K562 (cell line): ENCODE results near the gene ZNF213. TPM values are rescaled to one million over a fixed set of nuclear protein-coding genes. Genes with fewer than 3 reads are reported as not detected.

Experiments used
- ATAC-seq: fragments of 200-7000 bp; cut with Tn5 transposase; 3 replicates; pipeline ENCODE4 v1.9.1; 2020; ENCODE audit warnings: moderate library complexity
- BruUV-seq: library from RNA; stranded (reverse); fragments of 400-500 nt; replicated peaks from 2 replicates; lab custom pipeline; 2021; lab: Mats Ljungman, UMichigan
- CTCF ChIA-PET: fragments of 300-600 bp; formaldehyde crosslinking; extraction: SDS; loops from one replicate; lab custom pipeline; 2021; ENCODE audit warnings: low intra/inter-chr PET ratio; lab: Yijun Ruan, JAX
- POLR2A ChIA-PET: fragments of 300-600, 350-650 bp; sonication (Branson Sonifier 250); formaldehyde crosslinking; extraction: SDS; loops from one replicate; lab custom pipeline; 2021; ENCODE audit warnings: antibody characterized with exemption, inconsistent platforms; lab: Yijun Ruan, JAX
- DNase-seq, 4 experiments: peaks; one replicate each; pipeline versions ENCODE4 v3.0.0 to v3.0.0-alpha.2; 2011 to 2018; ENCODE audit warnings: low spot score in 3 of 4, mixed read lengths in 3 of 4; ENCODE audit errors: extremely low read depth in 1 of 4
- FAIRE-seq: peaks from 2 replicates; lab custom pipeline; 2011; peaks lifted over from hg19 to GRCh38; lab: Jason Lieb, UNC
- H2AFZ ChIP-seq: 2 replicates; pipeline ENCODE4 v1.6.0; 2011; ENCODE audit warnings: low read depth, low read length, control low read depth, inconsistent platforms
- H3K27ac ChIP-seq: fragments of 200-600 bp; 3 replicates; pipeline ENCODE4 v1.8.0; 2011; ENCODE audit warnings: low read depth, mild to moderate bottlenecking, control low read depth, inconsistent platforms, low read length, moderate library complexity, mixed read lengths; ENCODE audit errors: extremely low read depth
- H3K27me3 ChIP-seq, 2 experiments: fragments of 300-600 bp in 1 of 2; 2 replicates in 1 of 2; 3 replicates in 1 of 2; pipeline versions ENCODE4 v1.6.0 to v1.8.0; 2011; ENCODE audit warnings: inconsistent platforms in 2 of 2, low read length in 2 of 2, mild to moderate bottlenecking in 1 of 2, mixed read lengths in 1 of 2, moderate library complexity in 1 of 2; ENCODE audit not compliant: control insufficient read depth in 2 of 2, insufficient read depth in 2 of 2
- H3K36me3 ChIP-seq: fragments of 300-600 bp; 3 replicates; pipeline ENCODE4 v1.8.0; 2011; ENCODE audit warnings: mild to moderate bottlenecking, low read length, inconsistent platforms; ENCODE audit not compliant: control insufficient read depth, insufficient read depth
- H3K4me1 ChIP-seq, 2 experiments: fragments of 200-600 bp in 1 of 2; replicated peaks in 1 of 2; 2 replicates in 1 of 2; 3 replicates in 1 of 2; pipeline versions ENCODE4 v1.5.1 to v1.8.0; 2011; ENCODE audit warnings: inconsistent platforms in 2 of 2, low read length in 2 of 2, mild to moderate bottlenecking in 1 of 2, mixed read lengths in 1 of 2, moderate library complexity in 1 of 2; ENCODE audit not compliant: control insufficient read depth in 2 of 2, insufficient read depth in 2 of 2
- H3K4me2 ChIP-seq: 2 replicates; pipeline ENCODE4 v1.6.1; 2011; ENCODE audit warnings: low read length, control low read depth, inconsistent platforms, mixed read lengths; ENCODE audit not compliant: insufficient read depth
- H3K4me3 ChIP-seq: fragments of 200-600 bp; sonication (generic), shearing (Covaris generic); 2 replicates; pipeline ENCODE4 v1.5.1; 2016; ENCODE audit warnings: control low read depth, inconsistent platforms
- H3K79me2 ChIP-seq: fragments of 200-600 bp; 3 replicates; pipeline ENCODE4 v1.8.0; 2011; ENCODE audit warnings: low read length, inconsistent platforms; ENCODE audit not compliant: control insufficient read depth, insufficient read depth
- H3K9ac ChIP-seq, 2 experiments: 2 replicates each; pipeline versions ENCODE4 v1.6.0 to v1.6.1; 2011; ENCODE audit warnings: low read depth in 2 of 2, low read length in 2 of 2, control low read depth in 1 of 2, inconsistent platforms in 1 of 2, mild to moderate bottlenecking in 1 of 2, mixed read lengths in 1 of 2; ENCODE audit not compliant: insufficient read depth in 1 of 2
- H3K9me1 ChIP-seq: one replicate; pipeline ENCODE4 v1.6.0; 2011; ENCODE audit warnings: inconsistent platforms, mild to moderate bottlenecking, low read length, moderate library complexity; ENCODE audit not compliant: control insufficient read depth, insufficient read depth
- H3K9me3 ChIP-seq: replicated peaks from 2 replicates; pipeline ENCODE4 v1.5.1; 2011; ENCODE audit warnings: low read depth, low read length, inconsistent platforms; ENCODE audit not compliant: control insufficient read depth, insufficient read depth
- H4K20me1 ChIP-seq: replicated peaks from 2 replicates; pipeline ENCODE4 v1.6.1; 2011; ENCODE audit warnings: low read length, inconsistent platforms, mixed read lengths; ENCODE audit not compliant: control insufficient read depth, insufficient read depth
- ARHGAP35 ChIP-seq: fragments of 450-650 bp; IDR thresholded peaks from 2 replicates; pipeline ENCODE4 v1.6.1; 2018; ENCODE audit not compliant: partially characterized antibody
- ARID2 ChIP-seq: fragments of 450-650 bp; IDR thresholded peaks from 2 replicates; pipeline ENCODE4 v1.6.1; 2017; ENCODE audit warnings: antibody characterized with exemption, mild to moderate bottlenecking
- CBX3 ChIP-seq, 2 experiments: IDR thresholded peaks; 1 replicate in 1 of 2; 2 replicates in 1 of 2; pipeline ENCODE4 v1.6.1; 2012; ENCODE audit warnings: inconsistent platforms in 2 of 2, low read length in 2 of 2, borderline replicate concordance in 1 of 2, control low read depth in 1 of 2
- DDX20 ChIP-seq: fragments of 450-650 bp; IDR thresholded peaks from 2 replicates; pipeline ENCODE4 v1.6.1; 2016; ENCODE audit warnings: missing genetic modification characterization, low read depth, mild to moderate bottlenecking, missing compliant biosample characterization, moderate library complexity
- MAFF ChIP-seq: IDR thresholded peaks from 2 replicates; pipeline ENCODE4 v1.6.1; 2012; ENCODE audit warnings: low read length, improper control_type of control experiment
- MECOM ChIP-seq: fragments of 250-450 bp; sonication (Bioruptor Pico); IDR thresholded peaks from 2 replicates; pipeline ENCODE4 v1.8.0; 2022; ENCODE audit warnings: inconsistent platforms
- NEUROD1 ChIP-seq: fragments of 150-350 bp; IDR thresholded peaks from 2 replicates; pipeline ENCODE4 v1.6.1; 2014; ENCODE audit warnings: borderline replicate concordance, low read length, low read depth; ENCODE audit not compliant: partially characterized antibody
- SMAD3 ChIP-seq: fragments of 450-650 bp; formaldehyde crosslinking; conservative IDR thresholded peaks from 2 replicates; pipeline ENCODE4 v1.4.0; 2020; ENCODE audit warnings: mild to moderate bottlenecking
- SMC3 ChIP-seq: conservative IDR thresholded peaks from 2 replicates; pipeline ENCODE4 v1.6.1; 2011; ENCODE audit warnings: low read depth, low read length, improper control_type of control experiment; ENCODE audit not compliant: insufficient read depth
- SNRNP70 ChIP-seq: fragments of 200-400 bp; formaldehyde crosslinking; optimal IDR thresholded peaks from 2 replicates; pipeline ENCODE3; 2017; ENCODE audit warnings: low read depth, low read length
- TRIM28 ChIP-seq: fragments of 450-650 bp; IDR thresholded peaks from 2 replicates; pipeline ENCODE4 v1.6.1; 2017
- ZKSCAN1 ChIP-seq: fragments of 150-350 bp; IDR thresholded peaks from 2 replicates; pipeline ENCODE4 v1.6.1; 2016; ENCODE audit warnings: low read depth, low read length
- ZNF79 ChIP-seq: fragments of 250-450 bp; sonication (Bioruptor Pico); IDR thresholded peaks from 2 replicates; pipeline ENCODE4 v1.4.0; 2020; ENCODE audit warnings: low read depth, mild to moderate bottlenecking, moderate library complexity
- WGBS: fragments of 100-300 bp; shearing (Covaris generic); methylation state at CpG from one replicate; pipeline ENCODE4 v1.1.6; 2016; ENCODE audit warnings: low coverage, mixed read lengths; ENCODE audit not compliant: insufficient coverage; ENCODE audit errors: missing lambda C conversion rate; 5-methylcytosine and 5-hydroxymethylcytosine counted together
- in situ Hi-C: fragments of 300-500 bp; cut with MboI; formaldehyde crosslinking; loops from 4 replicates; pipeline ENCODE4 v1.15.0; 2018; ENCODE audit warnings: inconsistent platforms, mixed read lengths
- intact Hi-C: fragments of 100-400 bp; cut with micrococcal nuclease; formaldehyde crosslinking; loops from 2 replicates; pipeline ENCODE4 v1.14.2; 2022
- polyA plus RNA-seq, 8 experiments: library from polyadenylated mRNA; depleted of rRNA in 4 of 8; stranded (reverse) in 5 of 8; unstranded in 3 of 8; fragments of >200 nt; fragmentation: Nextera tagmentation in 2 of 8; fragmentation: Illumina TruSeq in 1 of 8; extraction: Ambion mirVana in 2 of 8; extraction: Trizol in 1 of 8; gene quantifications; 2 replicates each; pipeline versions ENCODE4 v1.2.1 to v1.2.3, GENCODE V29; 2011 to 2014; ENCODE audit warnings: inconsistent platforms in 1 of 8, missing spikeins in 1 of 8
- total RNA-seq, 7 experiments: library from RNA; depleted of rRNA in 6 of 7; stranded (reverse); fragments of >200 nt in 6 of 7; fragmentation: Illumina TruSeq in 2 of 7; extraction: Trizol in 2 of 7; gene quantifications; 2 replicates each; pipeline versions ENCODE4 v1.2.1 to v1.2.3, GENCODE V29; 2011 to 2021; ENCODE audit warnings: low replicate concordance in 1 of 7
- TF ChIP-seq, protein P1 (sequence below): sonication (generic); formaldehyde crosslinking; IDR thresholded peaks from 2 replicates; pipeline ENCODE4 v1.5.0; 2020; ENCODE audit warnings: missing genetic modification reagents
- TF ChIP-seq, protein P2 (sequence below): fragments of 450-650 bp; formaldehyde crosslinking; IDR thresholded peaks from 2 replicates; pipeline ENCODE4 v1.4.0; 2020; ENCODE audit warnings: mild to moderate bottlenecking, moderate library complexity
- TF ChIP-seq, protein P3 (sequence below): fragments of 250-450 bp; sonication (Bioruptor Pico); IDR thresholded peaks from 2 replicates; pipeline ENCODE4 v1.8.0; 2022; ENCODE audit warnings: inconsistent platforms, mild to moderate bottlenecking, moderate library complexity, borderline replicate concordance
- TF ChIP-seq, protein P4 (sequence below): fragments of 450-650 bp; formaldehyde crosslinking; IDR thresholded peaks from 2 replicates; pipeline ENCODE4 v1.4.0; 2022; ENCODE audit warnings: missing genetic modification characterization

ZNF213 gene
- total and polyA plus RNA-seq, 9 of the 15 experiments (the other 6 are each of a cell fraction or from before 2014, with no cell fraction given), result 0.49 to 10.0 (median 1.8) TPM

DNA sequence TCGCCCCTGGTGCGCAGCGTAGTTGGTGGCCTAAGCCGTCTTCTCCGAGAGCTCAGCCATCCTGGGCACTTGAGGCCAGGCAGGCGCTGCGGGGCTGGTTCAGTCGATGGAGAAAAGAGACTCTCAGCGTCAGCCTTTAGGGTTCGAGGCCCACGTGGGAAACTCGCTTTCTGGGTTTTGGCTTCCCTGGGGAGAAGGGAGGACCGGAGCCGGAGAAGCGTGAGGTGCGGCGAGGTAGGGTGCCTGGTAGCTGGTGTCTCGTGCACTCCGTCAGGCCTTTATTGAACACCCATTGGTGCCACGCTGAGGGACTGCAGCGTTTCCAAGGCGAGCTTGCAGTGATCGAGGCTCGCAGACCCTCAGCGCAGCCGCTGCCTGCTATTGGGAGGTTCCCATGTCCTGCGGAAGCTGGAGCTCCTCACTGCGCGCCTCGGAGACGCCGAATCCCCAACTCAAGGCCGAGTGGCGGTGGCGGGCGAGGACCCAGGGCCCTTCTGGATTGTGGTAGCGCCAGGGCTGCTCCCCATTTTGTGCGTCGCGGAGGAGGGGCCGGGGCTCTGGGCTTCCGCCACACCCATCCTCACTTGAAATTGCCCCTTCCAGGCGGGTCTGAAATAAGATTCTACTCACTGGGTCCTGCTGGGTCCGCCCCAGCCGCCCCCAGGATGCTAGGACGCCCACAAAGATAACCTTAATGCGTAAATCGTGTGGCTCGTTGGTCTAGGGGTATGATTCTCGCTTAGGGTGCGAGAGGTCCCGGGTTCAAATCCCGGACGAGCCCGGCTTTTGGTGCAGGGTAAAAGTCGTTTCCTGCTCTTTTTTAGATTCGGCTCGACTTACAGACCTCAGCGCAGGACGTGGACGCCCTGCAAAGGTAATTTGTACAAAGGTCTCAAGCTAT, 54.3 kb downstream of the ZNF213 start:
- no peaks in the 10 kb centered on the region for H3K36me3 ChIP-seq
- H3K27me3 ChIP-seq, result no peaks in the 10 kb centered on the region
- peak overlapping the region; percentile 55 for H3K4me3 ChIP-seq
- POLR2A ChIA-PET, result interaction anchor here (0.6 to 1.2 kb wide), 5 partner anchors 12 to 349 kb away, joined by 3 to 5 read pairs (median 3); no protein-coding TSS in a partner anchor
- H3K4me1 ChIP-seq, result peaks cover 23 to 55% of the 10 kb centered on the region in 2 experiments
- DNase-seq, result peak; percentile 74 to 85 (median 77)
- H3K9me3 ChIP-seq, result no peaks in the 10 kb centered on the region
- FAIRE-seq, result peak; percentile 73
- H3K79me2 ChIP-seq, result no peaks in the 10 kb centered on the region
- BruUV-seq, result no TSS peak
- peak overlapping the region; percentile 63 to 95 for H3K9ac ChIP-seq
- peak overlapping the region; percentile 99 for H3K4me2 ChIP-seq
- peak; percentile 67 for ATAC-seq
- H2AFZ ChIP-seq, result peak overlapping the region; percentile 98
- H4K20me1 ChIP-seq, result no peaks in the 10 kb centered on the region
- no peaks in the 10 kb centered on the region for H3K9me1 ChIP-seq
- intact Hi-C loops, result loop anchor here (1.0 to 10.0 kb wide), 3 partner anchors 37 to 316 kb away; partner anchors contain the start of gene CLUAP1
- under 1% methylated on average over 56 of the region's 61 CpGs for WGBS
- H3K27ac ChIP-seq, result peak overlapping the region; percentile 70; the same call in 2 of the 3 replicates
- CTCF ChIA-PET, result no interaction called here
- in situ Hi-C loops, result no loop called here
- TF ChIP-seq ZKSCAN1, result peak; percentile 49; the same call in 1 of the 2 replicates
- TF ChIP-seq ZNF79 (CRISPR knock-in tag), result no peak
- no peak for TF ChIP-seq SMC3
- TF ChIP-seq MECOM (CRISPR knock-in tag), result no peak
- TF ChIP-seq, protein P1, sequence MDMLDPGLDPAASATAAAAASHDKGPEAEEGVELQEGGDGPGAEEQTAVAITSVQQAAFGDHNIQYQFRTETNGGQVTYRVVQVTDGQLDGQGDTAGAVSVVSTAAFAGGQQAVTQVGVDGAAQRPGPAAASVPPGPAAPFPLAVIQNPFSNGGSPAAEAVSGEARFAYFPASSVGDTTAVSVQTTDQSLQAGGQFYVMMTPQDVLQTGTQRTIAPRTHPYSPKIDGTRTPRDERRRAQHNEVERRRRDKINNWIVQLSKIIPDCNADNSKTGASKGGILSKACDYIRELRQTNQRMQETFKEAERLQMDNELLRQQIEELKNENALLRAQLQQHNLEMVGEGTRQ (CRISPR knock-in tag), result no peak
- TF ChIP-seq DDX20 (tag), result no peak
- TF ChIP-seq NEUROD1, result no peak
- no peak for TF ChIP-seq ARID2
- TF ChIP-seq, protein P2, sequence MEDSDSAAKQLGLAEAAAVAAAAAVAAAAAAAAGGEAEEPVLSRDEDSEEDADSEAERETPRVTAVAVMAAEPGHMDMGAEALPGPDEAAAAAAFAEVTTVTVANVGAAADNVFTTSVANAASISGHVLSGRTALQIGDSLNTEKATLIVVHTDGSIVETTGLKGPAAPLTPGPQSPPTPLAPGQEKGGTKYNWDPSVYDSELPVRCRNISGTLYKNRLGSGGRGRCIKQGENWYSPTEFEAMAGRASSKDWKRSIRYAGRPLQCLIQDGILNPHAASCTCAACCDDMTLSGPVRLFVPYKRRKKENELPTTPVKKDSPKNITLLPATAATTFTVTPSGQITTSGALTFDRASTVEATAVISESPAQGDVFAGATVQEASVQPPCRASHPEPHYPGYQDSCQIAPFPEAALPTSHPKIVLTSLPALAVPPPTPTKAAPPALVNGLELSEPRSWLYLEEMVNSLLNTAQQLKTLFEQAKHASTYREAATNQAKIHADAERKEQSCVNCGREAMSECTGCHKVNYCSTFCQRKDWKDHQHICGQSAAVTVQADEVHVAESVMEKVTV (CRISPR knock-in tag), result no peak
- no peak for TF ChIP-seq SMAD3 (CRISPR knock-in tag)
- no peak for TF ChIP-seq CBX3 (IDR thresholded peaks at IDR 0.05; ENCODE audit: borderline replicate concordance in 1 of 2, low read length in 2 of 2)
- no peak for TF ChIP-seq TRIM28
- no peak for TF ChIP-seq MAFF
- TF ChIP-seq, protein P3, sequence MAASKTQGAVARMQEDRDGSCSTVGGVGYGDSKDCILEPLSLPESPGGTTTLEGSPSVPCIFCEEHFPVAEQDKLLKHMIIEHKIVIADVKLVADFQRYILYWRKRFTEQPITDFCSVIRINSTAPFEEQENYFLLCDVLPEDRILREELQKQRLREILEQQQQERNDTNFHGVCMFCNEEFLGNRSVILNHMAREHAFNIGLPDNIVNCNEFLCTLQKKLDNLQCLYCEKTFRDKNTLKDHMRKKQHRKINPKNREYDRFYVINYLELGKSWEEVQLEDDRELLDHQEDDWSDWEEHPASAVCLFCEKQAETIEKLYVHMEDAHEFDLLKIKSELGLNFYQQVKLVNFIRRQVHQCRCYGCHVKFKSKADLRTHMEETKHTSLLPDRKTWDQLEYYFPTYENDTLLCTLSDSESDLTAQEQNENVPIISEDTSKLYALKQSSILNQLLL (CRISPR knock-in tag), result no peak
- TF ChIP-seq, protein P4, sequence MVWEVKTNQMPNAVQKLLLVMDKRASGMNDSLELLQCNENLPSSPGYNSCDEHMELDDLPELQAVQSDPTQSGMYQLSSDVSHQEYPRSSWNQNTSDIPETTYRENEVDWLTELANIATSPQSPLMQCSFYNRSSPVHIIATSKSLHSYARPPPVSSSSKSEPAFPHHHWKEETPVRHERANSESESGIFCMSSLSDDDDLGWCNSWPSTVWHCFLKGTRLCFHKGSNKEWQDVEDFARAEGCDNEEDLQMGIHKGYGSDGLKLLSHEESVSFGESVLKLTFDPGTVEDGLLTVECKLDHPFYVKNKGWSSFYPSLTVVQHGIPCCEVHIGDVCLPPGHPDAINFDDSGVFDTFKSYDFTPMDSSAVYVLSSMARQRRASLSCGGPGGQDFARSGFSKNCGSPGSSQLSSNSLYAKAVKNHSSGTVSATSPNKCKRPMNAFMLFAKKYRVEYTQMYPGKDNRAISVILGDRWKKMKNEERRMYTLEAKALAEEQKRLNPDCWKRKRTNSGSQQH (CRISPR knock-in tag), result no peak
- TF ChIP-seq ARHGAP35, result no peak
- TF ChIP-seq SNRNP70, result no peak
